Medulla oblongata (tissue), 1 donor: ENCODE results near the gene REM2.

Experiments used
- DNase-seq: peaks from one replicate; pipeline ENCODE4 v3.0.0-alpha.2; 2015; ENCODE audit errors: extremely low spot score

The REM2 gene

GRCh38 chr14:22872833-22873520 lies 10.0 kb upstream of the REM2 start:
- no peak for DNase-seq

GRCh38 chr14:22875003-22875747 lies 7.8 kb upstream of the REM2 start:
- DNase-seq: no peak

GRCh38 chr14:22875748-22876319 lies 7.2 kb upstream of the REM2 start:
- DNase-seq: no peak

GRCh38 chr14:22877000-22877501 lies 6.0 kb upstream of the REM2 start:
- no peak for DNase-seq

GRCh38 chr14:22878271-22879246 lies 4.5 kb upstream of the REM2 start:
- no peak for DNase-seq

DNA sequence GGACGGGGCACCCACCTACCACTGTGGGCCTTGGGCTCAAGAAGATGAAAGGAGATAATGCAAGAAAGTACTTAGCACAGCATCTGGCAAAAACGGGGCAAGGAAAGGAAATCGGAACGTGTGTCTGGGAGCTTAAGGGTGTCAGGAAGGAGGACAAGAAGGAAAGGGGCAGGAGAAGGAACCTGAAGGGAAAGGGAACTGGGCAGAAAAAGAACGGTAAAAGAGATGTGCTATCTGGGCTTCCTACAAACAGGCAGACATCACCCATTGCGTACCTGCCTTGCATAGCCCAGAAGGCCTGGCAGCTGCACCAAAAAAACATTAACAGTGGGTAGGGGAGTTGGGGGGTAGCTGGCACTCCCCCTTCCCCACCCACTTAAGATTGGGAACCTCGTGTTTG lies 958 bp upstream of the REM2 start:
- DNase-seq: no peak

DNA sequence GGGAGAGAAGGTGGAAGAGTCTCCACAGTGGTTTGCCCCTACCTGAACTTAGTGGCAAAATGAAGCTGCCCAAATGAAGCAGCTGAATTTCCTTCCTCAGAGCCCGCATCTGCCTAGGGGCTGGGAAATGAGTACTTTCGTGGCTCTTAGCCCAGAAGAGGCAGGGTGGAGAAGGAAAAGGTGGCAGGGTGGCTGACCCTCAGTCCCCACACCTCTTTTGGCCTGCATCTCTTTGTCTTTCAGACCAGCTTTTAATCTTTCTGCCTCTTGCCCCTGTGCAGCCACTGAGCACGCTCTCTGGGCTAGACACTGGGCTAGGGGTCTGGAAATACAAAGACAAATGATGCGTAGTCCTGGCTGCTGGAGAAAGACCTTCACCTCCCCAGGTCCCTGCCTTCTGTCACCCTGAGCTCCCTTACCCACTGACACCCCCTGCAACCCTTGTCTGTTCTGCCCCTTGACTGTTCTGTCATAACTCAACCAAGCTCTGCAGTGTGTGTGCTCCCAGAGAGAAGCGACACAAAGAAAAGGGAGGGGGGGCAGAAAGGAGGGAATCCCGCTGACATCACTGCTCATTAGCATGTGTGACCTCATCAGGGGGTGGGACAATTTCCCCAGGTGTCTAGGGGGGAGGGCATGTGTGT lies 371 bp upstream of the REM2 start:
- peak; percentile 51 for DNase-seq

GRCh38 chr14:22884076-22884737 lies 1.2 kb downstream of the REM2 start:
- DNase-seq: no peak

DNA sequence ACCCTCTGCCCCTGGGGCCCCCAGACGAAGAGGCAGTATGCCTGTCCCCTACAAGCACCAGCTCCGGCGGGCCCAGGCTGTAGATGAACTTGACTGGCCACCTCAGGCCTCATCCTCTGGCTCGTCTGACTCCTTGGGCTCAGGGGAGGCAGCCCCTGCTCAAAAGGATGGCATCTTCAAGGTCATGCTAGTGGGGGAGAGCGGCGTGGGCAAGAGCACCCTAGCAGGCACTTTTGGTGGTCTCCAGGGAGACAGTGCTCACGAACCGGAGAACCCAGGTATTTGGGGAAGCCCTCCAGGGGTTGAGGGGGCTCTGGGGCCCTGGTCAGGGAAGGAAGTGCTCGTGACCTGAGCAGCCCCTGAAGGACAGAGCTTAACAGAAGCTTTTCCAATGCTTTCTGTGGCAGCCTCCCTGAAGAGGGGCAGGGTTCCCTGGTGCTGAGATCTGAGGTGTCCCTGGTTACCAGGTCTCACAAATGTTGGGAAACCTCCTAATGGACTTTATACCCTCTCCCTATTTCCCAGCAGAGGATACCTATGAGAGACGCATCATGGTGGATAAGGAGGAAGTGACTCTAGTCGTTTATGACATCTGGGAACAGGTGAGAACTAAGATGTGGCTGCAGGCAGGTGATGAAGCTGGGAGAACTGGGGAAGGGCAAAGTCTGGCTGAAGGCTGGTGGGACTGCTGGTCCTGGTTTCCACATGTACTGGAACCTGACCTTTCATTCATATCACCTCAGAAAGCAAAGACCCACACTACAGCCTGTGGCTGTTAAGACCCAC lies 1.9 kb downstream of the REM2 start:
- DNase-seq: no peak

GRCh38 chr14:22885975-22886374 lies 3.0 kb downstream of the REM2 start:
- no peak for DNase-seq

DNA sequence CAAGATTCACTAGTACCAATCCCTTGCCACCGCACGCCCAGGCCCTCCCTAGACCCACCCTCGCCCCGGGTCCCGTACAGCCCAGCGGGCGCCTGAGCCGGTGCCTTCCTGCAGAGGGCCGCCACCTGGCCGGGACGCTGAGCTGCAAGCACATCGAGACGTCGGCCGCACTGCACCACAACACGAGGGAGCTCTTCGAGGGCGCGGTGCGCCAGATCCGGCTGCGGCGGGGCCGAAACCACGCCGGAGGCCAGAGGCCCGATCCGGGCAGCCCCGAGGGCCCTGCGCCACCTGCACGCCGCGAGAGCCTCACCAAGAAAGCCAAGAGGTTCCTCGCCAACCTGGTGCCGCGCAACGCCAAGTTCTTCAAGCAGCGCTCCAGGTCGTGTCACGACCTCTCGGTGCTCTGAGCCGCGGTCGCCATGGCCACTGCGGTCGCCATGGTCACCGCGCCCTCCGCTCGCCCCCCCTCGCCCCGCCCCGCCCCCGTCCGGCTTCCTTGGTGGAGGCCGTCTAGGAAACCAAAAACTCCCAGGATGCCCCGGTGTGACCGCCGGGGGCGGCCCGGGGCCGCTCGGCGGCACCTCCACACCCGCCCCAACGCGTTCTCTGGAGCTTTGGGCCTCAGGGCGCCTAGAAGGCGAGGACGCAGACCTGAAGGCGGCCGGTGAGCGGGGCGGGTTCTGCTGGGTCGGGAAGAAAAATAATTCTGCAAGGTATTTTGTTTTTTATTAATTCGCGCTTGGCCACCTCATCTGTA lies 3.7 kb downstream of the REM2 start:
- peak; percentile 40 for DNase-seq

GRCh38 chr14:22887260-22887989 lies 4.4 kb downstream of the REM2 start:
- peak; percentile 53 for DNase-seq

DNA sequence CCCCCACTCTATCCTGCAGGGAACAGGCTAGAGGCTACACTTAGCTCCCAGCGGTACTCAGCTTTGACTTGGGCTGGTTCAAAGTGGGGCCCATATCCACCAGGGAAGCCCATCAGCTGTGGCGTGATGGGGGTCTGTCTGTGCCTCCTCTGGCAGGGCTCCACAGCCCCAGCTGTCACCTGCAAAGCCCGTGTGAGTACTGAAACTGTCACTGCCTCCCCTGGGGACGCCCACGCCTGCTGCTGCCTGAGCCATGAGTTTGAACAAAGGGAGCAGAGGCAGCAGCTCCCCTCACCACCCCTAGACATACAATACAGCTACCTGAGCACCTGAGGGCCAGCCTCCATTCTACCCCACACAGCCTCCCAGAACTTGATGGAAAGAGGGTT lies 5.0 kb downstream of the REM2 start:
- no peak for DNase-seq

- no peak for DNase-seq
Observed at GRCh38 chr14:22888662-22889061, 5.6 kb downstream of the REM2 start.

GRCh38 chr14:22890416-22890815 lies 7.4 kb downstream of the REM2 start:
- DNase-seq: no peak

- no peak for DNase-seq
Observed at GRCh38 chr14:22892488-22892887, 9.5 kb downstream of the REM2 start.

GRCh38 chr14:22893706-22894105 lies 10.7 kb downstream of the REM2 start:
- no peak for DNase-seq

- no peak for DNase-seq
Observed at GRCh38 chr14:22895402-22895801, 12.4 kb downstream of the REM2 start.
